Ovary (tissue), 9 donors: ENCODE data around the gene RECQL5. TPM values are rescaled to one million over a fixed set of nuclear protein-coding genes. Genes with fewer than 3 reads are reported as not detected.

ENCODE experiments used
- DNase-seq, 5 donors: peaks; one replicate each; pipeline ENCODE4 v3.0.0-alpha.2; 2019 to 2020
- H3K27ac ChIP-seq, 2 donors: fragments of 200-600 bp; one replicate each; pipeline versions ENCODE4 v1.5.1 to v1.8.0; 2019 to 2022
- H3K27me3 ChIP-seq: fragments of 200-600 bp; one replicate; pipeline ENCODE4 v1.8.0; 2022
- H3K36me3 ChIP-seq: fragments of 200-600 bp; sonication (generic); one replicate; pipeline ENCODE4 v1.5.1; 2019
- H3K4me1 ChIP-seq: one replicate; pipeline ENCODE4 v1.8.1; 2013; ENCODE audit warnings: mild to moderate bottlenecking, moderate library complexity; ENCODE audit not compliant: insufficient read depth
- H3K4me3 ChIP-seq: fragments of 200-600 bp; sonication (generic); one replicate; pipeline ENCODE4 v1.5.1; 2017
- H3K9me3 ChIP-seq, 2 donors: fragments of 200-600 bp in 1 of 2; sonication (generic) in 1 of 2; one replicate each; pipeline versions ENCODE4 v1.5.1 to v1.8.1; 2013 to 2019; ENCODE audit warnings: mild to moderate bottlenecking in 1 of 2, moderate library complexity in 1 of 2
- EP300 ChIP-seq: sonication (generic); formaldehyde crosslinking; IDR thresholded peaks from one replicate; pipeline ENCODE4 v1.6.1; 2017; ENCODE audit warnings: antibody characterized with exemption
- POLR2A ChIP-seq: fragments of 450-650 bp; IDR thresholded peaks from one replicate; pipeline ENCODE4 v1.6.1; 2017; ENCODE audit warnings: antibody characterized with exemption, mild to moderate bottlenecking, moderate library complexity
- WGBS, 3 donors: extraction: QIAGEN DNeasy Blood & Tissue Kit in 1 of 3; methylation state at CpG; one replicate each; pipeline versions ENCODE4 v1.1.5 to v1.1.7; 2013 to 2017; 5-methylcytosine and 5-hydroxymethylcytosine counted together
- intact Hi-C, 4 donors: fragments of 100-400 bp; cut with DNase I; formaldehyde crosslinking; loops; one replicate each; pipeline versions ENCODE4 v1.11.0 to v1.15.1; 2022 to 2023
- polyA plus RNA-seq, 2 donors: library from polyadenylated mRNA; stranded (reverse); fragments of 200-250 nt in 1 of 2; fragments of 350-450 nt in 1 of 2; fragmentation: Illumina TruSeq in 1 of 2; extraction: RNeasy Lipid Tissue Mini Kit (QIAGEN cat#74804) in 1 of 2; gene quantifications; one replicate each; pipeline ENCODE4 v1.2.3, GENCODE V29; 2013 to 2014
- total RNA-seq, 7 donors: library from RNA; depleted of rRNA in 2 of 7; stranded (reverse); fragments of >200 nt in 2 of 7; fragmentation: NEBNext Ultra II Directional in 3 of 7; extraction: Animal tissue kit (Norgen Biotek cat#: 25700) in 3 of 7; gene quantifications; one replicate each; pipeline versions ENCODE4 v1.1.0 to v1.2.4, GENCODE V29; 2016 to 2023
- TF ChIP-seq, protein P1 (sequence below), 3 donors: fragments of 450-650 bp in 2 of 3; fragments of 200-600 bp in 1 of 3; IDR thresholded peaks; one replicate each; pipeline versions ENCODE4 v1.5.1 to v1.8.0; 2016 to 2022; ENCODE audit warnings: antibody characterized with exemption in 3 of 3, mild to moderate bottlenecking in 1 of 3
- donor health status: DM: no; HTN: no; CAD: no; lungs with moderate emphysema.
- donor health status: DM: no; HTN: no; CAD: no.
- donor health status: Bipolar disorder and iron deficiency.
- donor health status: DM: yes; HTN: yes; CAD: no.
- donor health status: DM: no; HTN: no; CAD: no.
- donor health status: DM: yes; HTN: yes; CAD: no.

RECQL5 gene
- total and polyA plus RNA-seq, 9 donors = 13.8 to 32.8 (median 23.9) TPM

DNA sequence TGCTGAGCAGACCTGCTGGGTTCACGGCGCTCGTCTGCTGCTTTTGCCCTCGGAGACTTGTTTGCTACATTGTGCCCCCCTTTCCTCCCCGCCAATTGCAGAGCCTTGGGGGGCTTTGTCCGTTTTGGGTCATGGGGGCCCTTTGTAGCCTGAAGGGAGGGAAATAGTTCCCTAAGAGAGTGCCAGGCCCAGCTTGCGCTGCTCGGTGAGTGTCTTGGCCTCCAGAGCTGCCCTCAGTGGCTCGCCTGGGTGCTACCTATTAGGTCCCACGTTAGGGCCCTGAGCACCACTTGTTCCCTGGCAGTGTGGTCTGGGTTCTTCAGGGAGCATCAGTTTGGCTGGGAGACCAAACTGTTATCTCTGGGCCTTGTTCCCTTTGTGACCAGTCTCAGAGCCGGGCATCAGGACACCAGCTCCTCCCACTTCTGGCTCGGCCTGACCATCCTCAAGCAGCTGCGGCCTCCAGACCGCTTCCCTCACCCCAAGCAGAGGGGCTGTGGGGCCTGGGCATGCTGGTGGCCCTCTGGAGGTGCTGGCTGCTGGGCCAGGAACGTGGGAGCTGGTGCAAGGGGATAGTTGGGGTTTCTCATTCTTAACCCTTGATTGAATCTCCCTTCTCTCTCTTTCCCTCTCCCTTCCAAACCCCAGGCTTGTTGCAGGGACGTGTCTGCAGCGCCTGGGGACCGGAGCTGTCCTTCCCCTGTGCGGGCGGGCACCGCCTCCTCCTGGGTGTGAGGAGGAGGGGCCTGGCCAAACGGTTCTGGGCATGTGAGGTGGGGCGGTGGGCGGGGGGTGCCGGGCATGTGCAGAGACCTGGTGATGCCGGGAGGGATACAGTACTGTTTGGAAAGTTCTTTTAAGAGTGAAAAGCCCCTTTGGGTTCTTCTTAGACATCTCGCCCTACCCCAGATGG lies 38.3 kb upstream of the RECQL5 start:
- H3K27me3 ChIP-seq = no peaks in the 10 kb centered on the region
- intact Hi-C loops = no loop called here
- H3K4me1 ChIP-seq = no peaks in the 10 kb centered on the region
- WGBS, 3 donors = 74 to 81% (median 79%) methylated on average over 27 of the region's 27 CpGs
- H3K27ac ChIP-seq = no peak overlapping the region
- H3K36me3 ChIP-seq = no peaks in the 10 kb centered on the region
- H3K4me3 ChIP-seq = no peak overlapping the region
- no peak for DNase-seq
- no peak for TF ChIP-seq EP300
- no peak for TF ChIP-seq POLR2A
- TF ChIP-seq, protein P1, sequence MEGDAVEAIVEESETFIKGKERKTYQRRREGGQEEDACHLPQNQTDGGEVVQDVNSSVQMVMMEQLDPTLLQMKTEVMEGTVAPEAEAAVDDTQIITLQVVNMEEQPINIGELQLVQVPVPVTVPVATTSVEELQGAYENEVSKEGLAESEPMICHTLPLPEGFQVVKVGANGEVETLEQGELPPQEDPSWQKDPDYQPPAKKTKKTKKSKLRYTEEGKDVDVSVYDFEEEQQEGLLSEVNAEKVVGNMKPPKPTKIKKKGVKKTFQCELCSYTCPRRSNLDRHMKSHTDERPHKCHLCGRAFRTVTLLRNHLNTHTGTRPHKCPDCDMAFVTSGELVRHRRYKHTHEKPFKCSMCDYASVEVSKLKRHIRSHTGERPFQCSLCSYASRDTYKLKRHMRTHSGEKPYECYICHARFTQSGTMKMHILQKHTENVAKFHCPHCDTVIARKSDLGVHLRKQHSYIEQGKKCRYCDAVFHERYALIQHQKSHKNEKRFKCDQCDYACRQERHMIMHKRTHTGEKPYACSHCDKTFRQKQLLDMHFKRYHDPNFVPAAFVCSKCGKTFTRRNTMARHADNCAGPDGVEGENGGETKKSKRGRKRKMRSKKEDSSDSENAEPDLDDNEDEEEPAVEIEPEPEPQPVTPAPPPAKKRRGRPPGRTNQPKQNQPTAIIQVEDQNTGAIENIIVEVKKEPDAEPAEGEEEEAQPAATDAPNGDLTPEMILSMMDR (IDR thresholded peaks at IDR 0.05) = no peak
- no peaks in the 10 kb centered on the region for H3K9me3 ChIP-seq

DNA sequence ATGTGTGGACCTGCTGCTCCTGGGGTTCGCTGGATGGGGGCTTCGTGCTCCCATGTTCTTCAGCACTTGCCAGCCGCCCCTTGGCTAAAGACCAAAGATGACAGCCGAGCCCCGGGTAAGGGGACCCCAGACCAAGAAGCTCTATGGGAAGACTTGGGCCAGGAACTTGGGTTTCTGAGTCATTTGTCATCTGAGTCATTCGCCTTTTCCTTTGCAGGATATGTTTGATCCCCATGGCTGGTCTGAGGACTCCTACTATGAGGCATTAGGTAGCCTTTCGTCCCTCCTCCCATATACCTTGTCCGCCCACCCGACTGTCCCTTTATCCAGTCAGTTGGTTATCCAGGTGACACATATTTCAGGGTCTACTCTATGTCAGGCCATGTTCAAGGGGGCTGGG lies 36.6 kb upstream of the RECQL5 start:
- Histone ChIP-seq H3K9me3 (no peaks in the 10 kb centered on the region), H3K27ac (no peak overlapping the region), H3K4me1 (no peaks in the 10 kb centered on the region), H3K4me3 (no peak overlapping the region), H3K27me3 (no peaks in the 10 kb centered on the region), H3K36me3 (no peaks in the 10 kb centered on the region)
- TF ChIP-seq, protein P1 (IDR thresholded peaks at IDR 0.05) = no peak
- no peak for TF ChIP-seq EP300
- no peak for TF ChIP-seq POLR2A
- 89 to 91% (median 91%) methylated on average over 8 to 9 of the region's 9 CpGs for WGBS, 3 donors
- intact Hi-C loops = no loop called here
- DNase-seq = no peak

- intact Hi-C loops = no loop called here
- Histone ChIP-seq H3K27me3 (no peaks in the 10 kb centered on the region), H3K4me1 (no peaks in the 10 kb centered on the region), H3K36me3 (no peaks in the 10 kb centered on the region), H3K9me3 (no peaks in the 10 kb centered on the region), H3K27ac (no peak overlapping the region), H3K4me3 (no peak overlapping the region)
- 91 to 93% (median 92%) methylated on average over 12 of the region's 12 CpGs for WGBS, 3 donors
- no peak for DNase-seq
- TF ChIP-seq, protein P1 (IDR thresholded peaks at IDR 0.05) = no peak
- TF ChIP-seq EP300 (no peak), POLR2A (no peak)
These were observed 36.2 kb upstream of the RECQL5 start for GRCh38 chr17:75703191-75703590.

GRCh38 chr17:75701288-75701687 lies 34.3 kb upstream of the RECQL5 start:
- no peak for TF ChIP-seq POLR2A
- TF ChIP-seq, protein P1 (IDR thresholded peaks at IDR 0.05) = no peak
- intact Hi-C loops = no loop called here
- 73 to 91% (median 76%) methylated on average over 8 to 10 of the region's 10 CpGs for WGBS, 3 donors

More at GRCh38 chr17:75701288-75701687, 34.3 kb upstream of the RECQL5 start:
- Histone ChIP-seq H3K27me3 (no peaks in the 10 kb centered on the region), H3K9me3 (no peaks in the 10 kb centered on the region), H3K27ac (no peak overlapping the region), H3K36me3 (no peaks in the 10 kb centered on the region), H3K4me3 (no peak overlapping the region), H3K4me1 (no peaks in the 10 kb centered on the region)
- no peak for DNase-seq
